Endometrium (tissue), 2 donors: ENCODE data around the gene PHLDA3.

Experiments used
- FAIRE-seq: peaks from 2 replicates; lab custom pipeline; 2012; peaks lifted over from hg19 to GRCh38; lab: Jason Lieb, UNC
- donor health status: control.
- donor health status: control.

Gene PHLDA3

GRCh38 chr1:201461645-201462441, 7.1 kb downstream of the PHLDA3 start:
- no peak for FAIRE-seq

GRCh38 chr1:201460814-201461644, 8.0 kb downstream of the PHLDA3 start:
- no peak for FAIRE-seq

- FAIRE-seq = no peak
These were observed 9.2 kb downstream of the PHLDA3 start for GRCh38 chr1:201459775-201460174.

GRCh38 chr1:201459052-201459451, 9.9 kb downstream of the PHLDA3 start:
- FAIRE-seq = no peak

- FAIRE-seq = no peak
These were observed 11.5 kb downstream of the PHLDA3 start for GRCh38 chr1:201457508-201457960.

- FAIRE-seq = no peak
These were observed 12.3 kb downstream of the PHLDA3 start for GRCh38 chr1:201456499-201457309.

GRCh38 chr1:201455098-201455497, 13.9 kb downstream of the PHLDA3 start:
- FAIRE-seq = no peak

- FAIRE-seq = no peak
These were observed 14.4 kb downstream of the PHLDA3 start for GRCh38 chr1:201454608-201455007.

- FAIRE-seq = no peak
These were observed 16.1 kb downstream of the PHLDA3 start for GRCh38 chr1:201452866-201453265.

- FAIRE-seq = no peak
These were observed 18.2 kb downstream of the PHLDA3 start for GRCh38 chr1:201450721-201451291.

GRCh38 chr1:201448990-201449389, 20.0 kb downstream of the PHLDA3 start:
- FAIRE-seq = no peak

GRCh38 chr1:201447903-201448871, 20.8 kb downstream of the PHLDA3 start:
- FAIRE-seq = no peak

- no peak for FAIRE-seq
These were observed 23.7 kb downstream of the PHLDA3 start for GRCh38 chr1:201445310-201445709.

- FAIRE-seq = no peak
These were observed 24.2 kb downstream of the PHLDA3 start for GRCh38 chr1:201444792-201445191.

- no peak for FAIRE-seq
These were observed 25.2 kb downstream of the PHLDA3 start for GRCh38 chr1:201443747-201444146.

GRCh38 chr1:201436969-201437368, 32.0 kb downstream of the PHLDA3 start:
- no peak for FAIRE-seq

GRCh38 chr1:201436393-201436792, 32.6 kb downstream of the PHLDA3 start:
- no peak for FAIRE-seq

GRCh38 chr1:201434266-201434665, 34.7 kb downstream of the PHLDA3 start:
- peak; percentile 23 for FAIRE-seq

GRCh38 chr1:201433609-201434008, 35.4 kb downstream of the PHLDA3 start:
- no peak for FAIRE-seq

GRCh38 chr1:201430776-201431175, 38.2 kb downstream of the PHLDA3 start:
- FAIRE-seq = no peak
